Mammary epithelial cell (primary cell): Measurements from ENCODE around the gene SARNP.

Experiments
- CTCF ChIP-seq, 2 donors: IDR thresholded peaks in 1 of 2; conservative IDR thresholded peaks in 1 of 2; 2 replicates each; pipeline ENCODE4 v1.5.1; 2011 to 2012; ENCODE audit warnings: inconsistent platforms in 2 of 2, low read length in 2 of 2, mild to moderate bottlenecking in 2 of 2, control low read depth in 1 of 2, low read depth in 1 of 2; ENCODE audit not compliant: insufficient read depth in 1 of 2; ENCODE audit errors: extremely low read depth in 1 of 2
- EZH2 ChIP-seq: IDR thresholded peaks from 2 replicates; pipeline ENCODE4 v1.6.1; 2012; ENCODE audit warnings: low read length, inconsistent platforms, borderline replicate concordance

- no peak for TF ChIP-seq CTCF (conservative IDR thresholded peaks at IDR 0.05 in 1 of 2, IDR thresholded peaks at IDR 0.05 in 1 of 2; ENCODE audit: extremely low read depth in 1 of 2, insufficient read depth in 1 of 2, low read depth in 1 of 2, low read length in 2 of 2)
- TF ChIP-seq EZH2: no peak
Measured at GRCh38 chr12:55788546-55788945, 29.0 kb downstream of the SARNP start.
